Stimulated activated CD8-positive, alpha-beta memory T cell treated with anti-CD3 and anti-CD28 coated beads, Interleukin-4, amount 100 ng/mL, for 24 hours (primary cell): ENCODE measurements around the gene EIF4E2.

Experiments
- DNase-seq: peaks from one replicate; pipeline ENCODE4 v3.0.0-alpha.2; 2020; ENCODE audit warnings: low read depth

Gene EIF4E2

DNA sequence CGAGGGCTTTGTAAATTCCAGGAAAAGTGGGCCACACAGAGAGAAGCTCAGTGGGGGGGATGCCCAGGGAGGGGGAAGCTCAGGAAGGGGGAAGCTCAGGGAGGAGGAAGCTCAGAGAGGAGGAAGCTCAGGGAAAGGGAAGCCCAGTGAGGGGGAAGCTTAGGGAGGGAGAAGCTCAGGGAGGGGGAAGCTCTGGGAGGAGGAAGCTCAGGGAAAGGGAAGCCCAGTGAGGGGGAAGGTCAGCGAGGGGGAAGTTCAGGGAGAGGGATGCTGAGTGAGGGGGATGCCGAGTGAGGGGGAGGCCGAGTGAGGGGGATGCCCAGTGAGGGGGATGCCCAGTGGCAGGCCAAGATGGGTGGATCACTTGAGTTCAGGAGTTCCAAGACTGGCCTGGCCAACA lies 11.8 kb upstream of the EIF4E2 start:
- DNase-seq: no peak

- DNase-seq: no peak
Measured at GRCh38 chr2:232539298-232540231, 10.9 kb upstream of the EIF4E2 start, which contains the start of gene CHRNG. Gene CHRNG (plus strand): TSS chr2:232539692. CDS start chr2:232539748, 56 bp downstream.

DNA sequence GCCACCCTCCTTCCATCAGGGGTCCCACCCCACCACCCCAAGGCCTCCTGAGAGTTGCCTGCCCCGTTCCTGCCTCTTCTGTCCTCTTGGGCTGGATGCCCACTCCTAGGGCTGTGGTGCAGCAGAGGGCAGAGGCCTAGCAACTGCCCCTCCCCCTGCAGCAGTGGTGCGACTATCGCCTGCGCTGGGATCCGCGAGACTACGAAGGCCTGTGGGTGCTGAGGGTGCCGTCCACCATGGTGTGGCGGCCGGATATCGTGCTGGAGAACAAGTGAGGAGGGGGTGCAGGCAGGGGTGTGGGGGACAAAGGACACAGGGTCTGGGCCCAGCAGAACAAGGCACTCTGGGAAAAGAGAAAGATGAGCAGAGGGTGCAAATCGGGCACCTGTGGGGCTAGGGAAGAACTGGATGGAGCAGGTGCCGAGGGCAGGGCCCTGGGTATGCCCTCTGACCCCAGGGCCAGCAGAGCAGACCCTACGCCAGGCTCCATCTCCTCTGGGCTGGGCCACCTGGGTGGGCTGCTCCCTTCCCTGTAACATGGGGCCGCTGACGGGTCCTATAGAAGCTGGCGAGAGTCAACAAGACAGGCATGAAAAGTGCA lies 9.9 kb upstream of the EIF4E2 start:
- no peak for DNase-seq

DNA sequence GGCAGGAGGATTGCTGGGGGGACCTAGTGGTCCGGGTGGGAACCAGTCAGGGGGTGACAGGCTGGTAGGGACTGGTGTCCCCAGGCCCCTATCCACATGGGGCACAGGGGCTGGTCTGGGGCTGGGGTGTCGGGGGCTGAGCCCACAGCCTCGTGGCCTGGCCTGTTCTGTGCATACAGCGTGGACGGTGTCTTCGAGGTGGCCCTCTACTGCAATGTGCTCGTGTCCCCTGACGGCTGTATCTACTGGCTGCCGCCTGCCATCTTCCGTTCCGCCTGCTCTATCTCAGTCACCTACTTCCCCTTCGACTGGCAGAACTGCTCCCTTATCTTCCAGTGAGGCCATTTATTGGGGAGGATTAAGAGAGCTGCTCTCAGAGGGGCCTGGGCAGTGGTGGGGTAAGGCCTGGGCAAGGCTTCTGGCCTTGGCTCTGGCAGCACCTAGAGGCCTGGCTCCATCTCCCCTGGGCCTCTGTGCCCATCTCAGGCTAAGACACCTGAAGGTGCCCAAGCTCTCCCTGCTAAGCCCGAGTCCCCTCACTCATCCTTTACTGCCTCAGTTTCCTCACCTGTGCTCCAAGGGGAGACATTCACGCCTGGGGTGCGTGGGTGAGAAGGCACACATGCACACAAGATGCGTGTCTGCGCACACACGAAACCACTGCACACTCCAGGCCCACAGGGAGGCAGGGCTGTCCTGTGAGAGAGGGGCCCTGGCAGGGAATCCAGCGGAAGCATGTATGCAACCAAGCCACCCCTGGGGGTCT lies 9.1 kb upstream of the EIF4E2 start:
- no peak for DNase-seq

- no peak for DNase-seq
Measured at GRCh38 chr2:232541961-232542714, 8.4 kb upstream of the EIF4E2 start.

DNA sequence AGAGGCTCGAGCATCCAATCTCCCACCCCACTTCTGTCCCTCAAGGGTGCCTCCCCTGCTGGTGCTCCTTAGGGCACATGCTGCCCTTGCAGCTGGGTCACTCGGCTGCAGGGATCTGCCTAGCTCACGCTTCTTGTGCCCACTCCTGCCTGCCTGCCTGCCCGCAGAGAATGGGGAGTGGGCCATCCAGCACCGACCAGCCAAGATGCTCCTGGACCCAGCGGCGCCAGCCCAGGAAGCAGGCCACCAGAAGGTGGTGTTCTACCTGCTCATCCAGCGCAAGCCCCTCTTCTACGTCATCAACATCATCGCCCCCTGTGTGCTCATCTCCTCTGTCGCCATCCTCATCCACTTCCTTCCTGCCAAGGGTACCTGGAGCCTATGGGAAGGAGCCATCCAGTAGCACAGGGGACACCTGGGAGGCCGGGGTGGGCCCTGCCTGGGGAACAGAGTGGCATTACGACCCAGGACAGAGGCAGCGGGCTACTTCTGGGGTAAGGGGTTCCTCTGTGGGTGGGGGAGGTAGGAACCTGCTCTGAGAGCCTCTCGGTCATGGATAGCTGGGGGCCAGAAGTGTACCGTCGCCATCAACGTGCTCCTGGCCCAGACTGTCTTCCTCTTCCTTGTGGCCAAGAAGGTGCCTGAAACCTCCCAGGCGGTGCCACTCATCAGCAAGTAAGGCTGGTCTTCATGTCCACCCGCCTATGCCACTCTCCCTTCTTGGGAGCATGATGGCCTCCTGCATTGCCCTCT lies 7.6 kb upstream of the EIF4E2 start:
- no peak for DNase-seq

DNA sequence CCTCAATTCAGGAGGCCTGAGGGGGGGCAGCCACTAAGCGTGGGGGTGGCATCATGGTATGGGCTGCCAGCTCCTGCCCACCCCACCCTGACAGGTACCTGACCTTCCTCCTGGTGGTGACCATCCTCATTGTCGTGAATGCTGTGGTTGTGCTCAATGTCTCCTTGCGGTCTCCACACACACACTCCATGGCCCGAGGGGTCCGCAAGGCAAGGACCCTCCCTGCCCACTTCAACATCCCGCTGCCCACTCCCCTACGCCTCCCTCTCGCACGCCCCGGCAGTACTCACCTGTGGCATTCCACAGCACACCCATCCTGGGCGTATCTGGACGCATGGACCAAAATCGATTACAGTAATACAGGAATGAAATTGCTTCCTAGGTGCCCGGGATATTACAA lies 7.0 kb upstream of the EIF4E2 start:
- no peak for DNase-seq

GRCh38 chr2:232543928-232544631 lies 6.4 kb upstream of the EIF4E2 start:
- no peak for DNase-seq

DNA sequence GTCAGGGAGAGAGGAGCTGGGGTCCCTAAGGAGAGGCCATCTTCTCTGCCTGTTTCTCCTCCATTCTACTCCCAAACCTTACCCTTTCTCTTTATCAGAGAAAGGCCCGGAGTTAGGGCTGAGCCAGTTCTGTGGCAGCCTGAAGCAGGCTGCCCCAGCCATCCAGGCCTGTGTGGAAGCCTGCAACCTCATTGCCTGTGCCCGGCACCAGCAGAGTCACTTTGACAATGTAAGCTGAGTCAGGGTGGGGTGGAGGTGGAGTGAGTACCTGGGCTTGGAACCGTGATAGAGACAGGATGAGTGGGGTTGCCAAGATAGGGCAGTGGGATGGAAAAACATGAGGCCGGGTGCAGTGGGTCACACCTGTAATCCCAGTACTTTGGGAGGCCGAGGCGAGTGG lies 5.8 kb upstream of the EIF4E2 start:
- no peak for DNase-seq

GRCh38 chr2:232545511-232546375 lies 4.7 kb upstream of the EIF4E2 start:
- DNase-seq: no peak

DNA sequence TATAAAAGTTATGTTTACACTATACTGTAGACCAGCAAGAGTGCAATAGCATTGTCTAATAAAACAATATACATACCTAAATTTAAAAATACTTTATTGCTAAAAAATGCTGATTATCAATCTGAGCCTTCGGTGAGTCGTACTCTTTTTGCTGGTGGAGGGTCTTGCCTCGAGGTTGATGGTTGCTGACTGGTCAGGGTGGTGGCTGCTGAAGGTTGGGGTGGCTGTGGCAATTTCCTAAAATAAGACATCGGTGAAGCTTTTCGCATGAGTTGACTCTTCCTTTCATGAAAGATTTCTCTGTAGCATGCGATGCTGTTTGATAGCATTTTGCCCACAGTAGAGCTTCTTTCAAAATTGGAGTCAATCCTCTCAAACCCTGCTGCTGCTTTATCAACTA lies 2.5 kb upstream of the EIF4E2 start:
- DNase-seq: no peak

GRCh38 chr2:232549655-232550353 lies 685 bp upstream of the EIF4E2 start:
- no peak for DNase-seq

GRCh38 chr2:232551250-232551638 lies 755 bp downstream of the EIF4E2 start:
- DNase-seq: no peak

DNA sequence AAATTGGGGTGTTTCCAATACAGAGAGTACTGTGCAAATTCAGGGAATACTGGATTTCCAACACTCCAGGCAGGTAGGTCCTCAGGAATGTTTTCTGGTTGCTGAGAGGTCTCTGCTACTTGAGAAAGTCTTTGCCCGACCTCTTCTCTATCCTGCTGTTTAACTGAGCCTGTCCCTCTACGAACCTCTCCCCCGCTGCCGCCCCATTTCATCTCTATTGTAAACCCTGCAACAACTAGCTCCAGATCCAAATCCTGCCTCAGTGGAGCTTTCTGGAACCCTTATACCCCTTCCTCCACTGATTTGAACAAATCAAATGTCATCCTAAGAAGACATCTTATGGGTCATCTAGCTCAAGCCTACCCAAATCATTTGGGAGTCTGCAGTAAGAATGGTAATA lies 1.3 kb downstream of the EIF4E2 start:
- DNase-seq: no peak

DNA sequence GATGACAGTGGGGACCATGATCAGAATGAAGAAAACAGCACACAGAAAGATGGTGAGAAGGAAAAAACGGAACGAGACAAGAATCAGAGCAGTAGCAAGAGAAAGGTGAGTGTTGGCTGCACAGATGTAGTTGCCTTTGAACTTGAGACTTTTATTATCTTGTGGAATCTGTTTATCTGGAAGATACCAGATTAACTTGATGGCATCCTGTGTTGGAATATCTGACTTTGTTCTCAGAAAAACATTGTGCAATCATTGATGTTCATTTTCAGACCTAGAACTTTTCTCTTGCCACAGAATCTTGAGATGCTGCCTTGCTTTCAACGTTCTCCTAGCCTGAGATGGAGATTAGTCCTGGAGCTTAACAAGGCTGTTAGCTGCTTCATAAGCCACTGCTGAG lies 5.9 kb downstream of the EIF4E2 start:
- DNase-seq: no peak

DNA sequence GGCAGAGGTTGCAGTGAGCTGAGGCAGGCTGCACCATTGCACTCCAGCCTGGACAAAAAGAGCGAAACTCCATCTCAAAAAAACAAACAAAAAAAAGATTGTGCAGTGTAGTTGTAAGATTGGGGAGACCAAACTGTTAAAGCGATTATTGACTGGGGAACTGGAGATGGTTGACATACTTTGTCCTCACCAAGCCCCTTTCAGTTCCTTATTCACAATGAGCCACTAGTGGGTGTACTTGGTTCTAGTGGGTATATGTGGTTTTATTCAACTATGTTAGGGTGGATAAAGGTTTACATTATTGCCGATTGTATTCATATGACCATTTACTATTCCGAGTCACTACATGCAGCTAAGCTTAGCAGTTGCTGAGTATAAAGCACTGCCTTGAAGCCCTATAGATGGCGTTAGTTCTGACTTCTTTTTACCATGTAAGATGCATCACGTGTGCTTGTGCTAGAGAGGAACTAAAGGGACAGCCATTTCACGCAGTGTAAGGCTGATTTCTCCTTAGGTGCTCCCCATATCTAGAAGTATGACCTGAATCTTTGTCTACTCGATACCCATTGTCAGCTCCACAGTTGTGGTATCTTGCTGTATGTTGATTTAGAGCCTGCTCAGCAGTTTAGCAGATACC lies 12.1 kb downstream of the EIF4E2 start:
- DNase-seq: no peak

- no peak for DNase-seq
Measured at GRCh38 chr2:232563580-232563979, 13.1 kb downstream of the EIF4E2 start.

DNA sequence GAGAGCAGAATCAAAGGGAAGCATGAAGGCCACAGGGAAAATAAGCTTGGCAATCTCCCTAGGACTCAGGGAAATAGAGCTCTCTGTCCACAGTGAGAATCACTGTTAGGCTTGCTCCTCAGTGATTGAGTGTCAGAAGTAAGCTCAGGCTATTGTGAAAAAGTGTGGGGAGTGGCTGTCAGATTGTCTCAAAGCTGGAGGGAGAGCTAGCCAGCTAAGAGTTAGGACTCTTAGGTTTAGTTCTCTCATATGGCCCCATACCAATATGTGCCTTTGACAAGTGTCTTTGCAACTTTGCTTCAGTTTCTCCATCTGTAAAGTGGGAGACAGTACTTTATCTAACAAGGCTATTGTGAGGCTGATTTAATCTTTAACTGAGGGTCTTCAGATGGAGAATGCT lies 17.2 kb downstream of the EIF4E2 start:
- DNase-seq: no peak

- no peak for DNase-seq
Measured at GRCh38 chr2:232568161-232568560, 17.7 kb downstream of the EIF4E2 start.
